Ascending aorta (tissue), 2 donors: ENCODE data around the gene COTL1. TPM values are rescaled to one million over a fixed set of nuclear protein-coding genes. Genes with fewer than 3 reads are reported as not detected.
A peak's percentile ranks its signal among the peaks of the same experiment; 100 is the strongest.
"Not testable (repeated sequence)": the region's sequence is repeated elsewhere in the genome, so short reads cannot be mapped to it uniquely, and the experiment has no call there.

ENCODE experiments used
- DNase-seq, 2 donors: peaks; one replicate each; pipeline ENCODE4 v3.0.0-alpha.2; 2019; ENCODE audit warnings: low spot score in 2 of 2
- H3K27ac ChIP-seq, 2 donors: fragments of 200-600 bp; sonication (generic); one replicate each; pipeline ENCODE4 v1.5.1; 2016 to 2017; ENCODE audit warnings: mild to moderate bottlenecking in 1 of 2
- H3K27me3 ChIP-seq: fragments of 200-600 bp; sonication (generic); one replicate; pipeline ENCODE4 v1.5.1; 2017
- H3K36me3 ChIP-seq, 2 donors: fragments of 200-600 bp; sonication (generic); one replicate each; pipeline ENCODE4 v1.5.1; 2016
- H3K4me1 ChIP-seq, 2 donors: fragments of 200-600 bp; sonication (generic); one replicate each; pipeline ENCODE4 v1.5.1; 2016 to 2017; ENCODE audit warnings: mild to moderate bottlenecking in 1 of 2
- H3K4me3 ChIP-seq, 2 donors: fragments of 200-600 bp; sonication (generic); one replicate each; pipeline ENCODE4 v1.5.1; 2016 to 2017; ENCODE audit warnings: mild to moderate bottlenecking in 1 of 2
- H3K9me3 ChIP-seq, 2 donors: fragments of 200-600 bp; sonication (generic); one replicate each; pipeline ENCODE4 v1.5.1; 2016
- intact Hi-C: fragments of 100-400 bp; cut with DNase I; formaldehyde crosslinking; loops from one replicate; pipeline ENCODE4 v1.15.1; 2023
- total RNA-seq: library from RNA; depleted of rRNA; stranded (reverse); fragments of >200 nt; gene quantifications from one replicate; pipeline ENCODE4 v1.1.0, GENCODE V29; 2016
- TF ChIP-seq, protein P1 (sequence below), 3 experiments: fragments of 200-600 bp in 2 of 3; fragments of 450-650 bp in 1 of 3; sonication (generic) in 2 of 3; IDR thresholded peaks; one replicate each; pipeline ENCODE4 v1.5.1; 2016 to 2019; ENCODE audit warnings: antibody characterized with exemption in 3 of 3, mild to moderate bottlenecking in 1 of 3, moderate library complexity in 1 of 3

Gene COTL1
- total RNA-seq, 1 donor from 2014 or later: 120 TPM

DNA sequence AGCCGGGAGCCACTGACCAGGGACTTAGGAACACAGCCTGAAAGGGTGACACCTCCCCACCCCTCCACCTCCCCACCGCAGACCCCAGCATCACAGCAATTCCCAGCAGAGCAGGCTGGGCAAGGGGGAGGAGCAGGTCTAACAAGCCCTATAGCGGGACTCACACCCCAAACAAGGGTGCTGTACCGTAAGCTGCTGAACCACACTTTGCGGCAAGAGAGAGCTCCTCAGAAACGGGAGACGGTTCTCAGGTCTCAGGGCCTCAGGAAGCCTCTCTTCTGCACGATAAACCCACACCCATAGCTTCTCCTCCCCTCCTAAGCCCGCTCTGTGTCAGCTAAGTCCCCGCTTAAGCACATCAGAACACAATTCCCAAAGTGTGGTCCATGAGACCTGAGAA lies 11.7 kb upstream of the COTL1 start:
- H3K27ac ChIP-seq: no peak overlapping the region
- no peak for DNase-seq
- no peaks in the 10 kb centered on the region for H3K36me3 ChIP-seq
- H3K27me3 ChIP-seq: no peaks in the 10 kb centered on the region
- H3K9me3 ChIP-seq: no peaks in the 10 kb centered on the region
- no peak overlapping the region for H3K4me3 ChIP-seq
- TF ChIP-seq, protein P1, sequence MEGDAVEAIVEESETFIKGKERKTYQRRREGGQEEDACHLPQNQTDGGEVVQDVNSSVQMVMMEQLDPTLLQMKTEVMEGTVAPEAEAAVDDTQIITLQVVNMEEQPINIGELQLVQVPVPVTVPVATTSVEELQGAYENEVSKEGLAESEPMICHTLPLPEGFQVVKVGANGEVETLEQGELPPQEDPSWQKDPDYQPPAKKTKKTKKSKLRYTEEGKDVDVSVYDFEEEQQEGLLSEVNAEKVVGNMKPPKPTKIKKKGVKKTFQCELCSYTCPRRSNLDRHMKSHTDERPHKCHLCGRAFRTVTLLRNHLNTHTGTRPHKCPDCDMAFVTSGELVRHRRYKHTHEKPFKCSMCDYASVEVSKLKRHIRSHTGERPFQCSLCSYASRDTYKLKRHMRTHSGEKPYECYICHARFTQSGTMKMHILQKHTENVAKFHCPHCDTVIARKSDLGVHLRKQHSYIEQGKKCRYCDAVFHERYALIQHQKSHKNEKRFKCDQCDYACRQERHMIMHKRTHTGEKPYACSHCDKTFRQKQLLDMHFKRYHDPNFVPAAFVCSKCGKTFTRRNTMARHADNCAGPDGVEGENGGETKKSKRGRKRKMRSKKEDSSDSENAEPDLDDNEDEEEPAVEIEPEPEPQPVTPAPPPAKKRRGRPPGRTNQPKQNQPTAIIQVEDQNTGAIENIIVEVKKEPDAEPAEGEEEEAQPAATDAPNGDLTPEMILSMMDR (IDR thresholded peaks at IDR 0.05): no peak
- intact Hi-C loops: no loop called here
- peaks cover 0 to 8% of the 10 kb centered on the region in 2 donors for H3K4me1 ChIP-seq

DNA sequence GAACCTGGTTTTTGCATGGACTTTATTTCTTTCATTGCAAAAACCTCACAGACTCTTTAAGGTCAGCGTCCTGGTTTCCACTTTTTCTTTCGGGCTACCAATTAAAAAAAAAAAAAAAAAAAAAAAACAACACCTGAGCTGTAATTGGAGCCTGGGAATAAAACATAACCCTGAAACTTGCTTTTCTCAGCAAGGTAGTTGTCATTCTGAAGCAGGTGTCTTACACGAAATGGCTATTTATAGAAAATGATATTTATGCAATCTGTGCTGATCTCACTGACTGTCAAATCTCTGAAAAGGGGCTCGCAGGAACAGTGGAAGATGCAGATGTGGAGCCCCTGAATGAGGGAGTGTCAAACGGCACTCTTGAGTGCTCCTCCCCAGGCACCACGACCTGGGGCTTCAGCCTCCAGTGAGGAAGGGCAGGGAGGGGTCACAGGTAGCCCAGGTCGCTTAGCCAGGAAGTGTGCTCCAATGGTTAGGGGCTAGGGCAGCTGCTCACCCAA lies 10.4 kb upstream of the COTL1 start:
- Histone ChIP-seq H3K27ac (no peak overlapping the region), H3K27me3 (no peaks in the 10 kb centered on the region), H3K36me3 (no peaks in the 10 kb centered on the region), H3K4me3 (no peak overlapping the region), H3K4me1 (peaks cover 0 to 4% of the 10 kb centered on the region in 2 donors), H3K9me3 (no peaks in the 10 kb centered on the region)
- intact Hi-C loops: no loop called here
- DNase-seq: no peak
- TF ChIP-seq, protein P1 (IDR thresholded peaks at IDR 0.05): no peak

DNA sequence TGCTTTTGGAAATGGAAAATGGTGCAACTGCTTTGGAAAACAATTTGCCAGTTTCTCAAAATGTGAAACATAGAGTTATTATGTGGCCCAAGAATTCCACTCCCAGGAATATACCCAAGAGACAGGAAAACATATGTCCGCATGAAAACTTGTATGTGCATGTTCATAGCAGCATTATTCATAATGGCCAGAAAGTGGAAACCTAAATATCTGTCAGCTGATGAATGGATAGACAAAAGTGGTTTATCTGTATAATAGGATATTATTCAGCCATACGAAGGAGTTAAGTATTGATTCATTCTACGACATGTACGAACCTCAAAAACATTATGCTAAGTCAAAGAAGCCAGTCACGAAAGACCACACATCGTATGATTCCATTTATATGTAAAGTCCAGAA lies 7.7 kb upstream of the COTL1 start:
- Histone ChIP-seq H3K27me3 (no peaks in the 10 kb centered on the region), H3K27ac (no peak overlapping the region), H3K4me3 (no peak overlapping the region), H3K36me3 (no peaks in the 10 kb centered on the region), H3K4me1 (no peaks in the 10 kb centered on the region), H3K9me3 (no peaks in the 10 kb centered on the region)
- intact Hi-C loops: no loop called here
- DNase-seq: no peak
- TF ChIP-seq, protein P1 (IDR thresholded peaks at IDR 0.05): no peak

DNA sequence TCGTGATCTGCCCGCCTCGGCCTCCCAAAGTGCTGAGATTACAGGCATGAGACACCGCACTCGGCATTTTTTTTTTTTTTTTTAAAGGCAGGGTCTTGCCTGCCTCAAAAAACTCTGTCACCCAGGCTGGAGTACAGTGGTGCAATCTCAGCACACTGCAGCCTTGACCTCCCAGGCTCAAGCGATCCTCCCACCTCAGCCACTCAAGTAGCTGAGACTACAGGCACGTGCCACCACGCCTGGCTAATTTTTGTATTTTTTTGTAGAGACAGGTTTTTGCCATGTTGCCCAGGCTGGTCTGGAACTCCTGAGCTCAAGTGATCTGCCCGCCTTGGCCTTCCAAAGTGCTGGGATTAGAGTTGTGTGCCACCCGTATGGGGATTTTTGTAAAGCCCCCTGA lies 3.0 kb upstream of the COTL1 start:
- DNase-seq, H3K4me3 ChIP-seq, H3K36me3 ChIP-seq, H3K9me3 ChIP-seq, H3K27me3 ChIP-seq, H3K27ac ChIP-seq, intact Hi-C loops: not testable (repeated sequence)
- peaks cover 3 to 23% of the 10 kb centered on the region in 2 donors for H3K4me1 ChIP-seq

DNA sequence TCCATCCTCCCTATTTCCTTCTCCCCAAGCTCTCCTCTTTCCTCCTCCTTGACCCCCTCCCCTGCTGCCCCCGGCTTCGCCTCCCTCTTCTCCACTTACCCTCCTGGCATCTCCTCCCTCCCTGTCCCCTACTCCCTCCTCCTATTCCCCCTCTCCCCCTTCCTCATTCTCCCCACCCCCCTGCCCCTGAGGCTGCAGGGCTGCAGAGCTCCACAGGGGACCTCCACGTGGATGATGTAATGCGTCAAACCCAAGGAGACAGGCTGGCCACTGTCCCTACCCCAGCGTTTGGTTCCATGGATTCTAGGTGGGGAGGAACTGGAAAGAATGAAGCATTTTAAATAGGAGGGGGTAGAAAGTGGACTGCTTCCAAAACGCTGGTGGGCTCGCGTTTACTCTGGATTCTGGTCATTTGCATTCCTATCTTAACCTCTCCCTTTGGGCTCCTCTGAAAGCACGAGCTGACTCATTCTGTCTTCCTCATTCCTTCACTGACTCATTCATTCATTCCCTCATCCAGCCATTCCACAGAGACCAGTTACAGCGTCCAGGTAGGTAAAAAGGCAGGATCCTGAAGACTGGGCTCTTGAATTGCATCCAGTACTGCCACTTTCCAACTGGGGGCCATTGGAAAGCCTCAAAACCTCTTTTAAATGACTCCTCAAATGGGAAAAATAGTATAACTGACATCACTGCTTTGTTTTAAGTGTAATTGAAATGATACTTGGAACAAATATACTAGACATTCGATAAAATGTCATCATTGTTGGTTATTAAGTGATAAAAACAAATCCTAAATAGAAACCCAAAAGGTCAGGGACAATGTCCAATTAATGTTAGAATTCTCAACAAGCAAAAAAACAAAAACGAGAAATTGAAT lies 943 bp upstream of the COTL1 start:
- Histone ChIP-seq H3K9me3 (no peaks in the 10 kb centered on the region), H3K4me1 (peaks cover 3 to 25% of the 10 kb centered on the region in 2 donors), H3K27ac (peak overlapping the region; percentile 72 to 74), H3K27me3 (no peaks in the 10 kb centered on the region), H3K36me3 (no peaks in the 10 kb centered on the region), H3K4me3 (peak overlapping the region; percentile 10 to 51)
- TF ChIP-seq, protein P1 (IDR thresholded peaks at IDR 0.05): peak in 1 of 3 experiments; percentile 7
- intact Hi-C loops: loop anchor here (1.0 to 2.0 kb wide), 4 partner anchors 16 to 115 kb away; partner anchors contain the start of gene MEAK7
- DNase-seq: peak in 1 of 2 donors; percentile 79
